HUES48 (cell line): Measurements from ENCODE around the gene EFCAB6.

Source experiments
- H3K27ac ChIP-seq: one replicate; pipeline ENCODE4 v1.7.0; 2013; ENCODE audit warnings: low read depth, low read length, inconsistent platforms
- H3K27me3 ChIP-seq: 2 replicates; pipeline ENCODE4 v1.6.1; 2013; ENCODE audit warnings: mild to moderate bottlenecking, low read length; ENCODE audit not compliant: control insufficient read depth, insufficient read depth
- H3K36me3 ChIP-seq: 2 replicates; pipeline ENCODE4 v1.6.1; 2013; ENCODE audit warnings: low read length; ENCODE audit not compliant: control insufficient read depth, insufficient read depth
- H3K4me1 ChIP-seq: 2 replicates; pipeline ENCODE4 v1.6.1; 2013; ENCODE audit warnings: mild to moderate bottlenecking, low read length; ENCODE audit not compliant: control insufficient read depth, insufficient read depth
- H3K4me3 ChIP-seq: 2 replicates; pipeline ENCODE4 v1.5.1; 2013; ENCODE audit warnings: mild to moderate bottlenecking, low read depth, low read length
- H3K9ac ChIP-seq: 2 replicates; pipeline ENCODE4 v1.6.1; 2013; ENCODE audit warnings: mild to moderate bottlenecking, low read depth, low read length, moderate library complexity
- H3K9me3 ChIP-seq: 2 replicates; pipeline ENCODE4 v1.6.1; 2013; ENCODE audit warnings: low read length; ENCODE audit not compliant: control insufficient read depth, insufficient read depth

Gene EFCAB6

GRCh38 chr22:43743131-43743530 lies 69.0 kb downstream of the EFCAB6 start:
- Histone ChIP-seq H3K27ac (no peak overlapping the region), H3K9me3 (no peaks in the 10 kb centered on the region), H3K27me3 (no peaks in the 10 kb centered on the region), H3K4me1 (peaks cover 6% of the 10 kb centered on the region), H3K9ac (no peak overlapping the region), H3K36me3 (no peaks in the 10 kb centered on the region), H3K4me3 (no peak overlapping the region)

GRCh38 chr22:43742154-43742950 lies 69.8 kb downstream of the EFCAB6 start:
- no peaks in the 10 kb centered on the region for H3K27me3 ChIP-seq

DNA sequence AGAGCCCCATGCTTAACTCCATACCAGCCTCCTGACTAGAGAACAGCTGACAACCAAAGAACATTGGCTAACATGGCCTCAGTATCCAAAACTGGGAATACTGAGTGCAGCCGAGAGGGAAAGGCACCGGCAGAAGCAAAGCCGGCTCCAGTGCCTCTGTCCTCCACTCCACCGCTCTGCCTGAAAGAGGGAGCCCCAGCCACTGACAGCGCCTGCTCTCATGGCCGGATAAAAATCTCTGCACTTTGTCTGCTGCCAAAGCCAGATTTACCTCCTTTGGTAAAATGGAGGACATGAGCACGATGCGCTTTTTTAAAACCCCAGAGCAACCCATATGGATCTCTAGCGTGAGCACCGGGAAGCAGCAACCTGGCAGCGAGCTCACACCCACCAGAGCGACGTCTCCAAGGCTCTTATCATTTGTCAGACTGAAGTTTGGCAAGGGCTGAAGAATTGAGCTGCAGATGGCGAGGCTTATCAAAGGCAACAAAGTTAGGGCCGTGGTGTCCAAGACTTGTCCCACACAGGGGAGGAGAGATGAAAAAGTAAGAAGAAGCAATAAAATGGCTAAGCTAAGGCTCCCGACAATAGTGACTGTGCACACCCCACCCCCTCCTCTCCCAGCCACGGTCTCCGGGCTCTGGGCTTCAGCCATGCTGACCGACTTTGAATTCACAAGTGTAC lies 71.4 kb downstream of the EFCAB6 start:
- H3K36me3 ChIP-seq, result no peaks in the 10 kb centered on the region
- H3K9me3 ChIP-seq, result no peaks in the 10 kb centered on the region
- H3K27me3 ChIP-seq, result no peaks in the 10 kb centered on the region
- H3K4me1 ChIP-seq, result peaks cover 6% of the 10 kb centered on the region
- no peak overlapping the region for H3K27ac ChIP-seq
- no peak overlapping the region for H3K9ac ChIP-seq
- no peak overlapping the region for H3K4me3 ChIP-seq

More at GRCh38 chr22:43742154-43742950, 69.8 kb downstream of the EFCAB6 start:
- peaks cover 6% of the 10 kb centered on the region for H3K4me1 ChIP-seq
- H3K36me3 ChIP-seq, result no peaks in the 10 kb centered on the region
- no peak overlapping the region for H3K4me3 ChIP-seq
- H3K9me3 ChIP-seq, result no peaks in the 10 kb centered on the region
- no peak overlapping the region for H3K27ac ChIP-seq
- no peak overlapping the region for H3K9ac ChIP-seq

DNA sequence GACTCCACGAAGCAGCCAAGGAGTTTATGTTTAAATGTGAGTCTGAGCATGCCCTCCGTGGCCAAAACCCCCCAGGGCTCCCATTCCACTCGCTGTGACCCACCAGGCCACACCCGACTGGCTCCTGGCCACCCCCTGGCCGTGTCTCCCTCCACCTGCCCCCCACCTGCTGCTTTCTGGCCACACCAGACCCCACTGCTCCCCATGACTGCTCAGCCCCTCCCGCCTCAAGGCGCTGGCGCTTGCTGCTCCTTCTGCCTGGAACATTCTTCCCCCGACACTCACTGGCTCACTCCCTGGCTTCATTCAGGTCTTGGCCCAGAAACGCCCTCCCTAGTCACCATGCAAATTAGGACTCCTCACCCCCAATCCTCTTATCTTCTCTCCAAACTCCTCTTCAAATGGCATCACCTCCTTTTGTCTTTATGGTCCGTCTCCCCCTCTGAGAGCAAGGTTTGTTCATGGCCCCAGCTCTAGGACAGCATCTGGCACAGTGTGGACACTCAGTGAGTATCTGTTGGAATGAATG lies 72.2 kb downstream of the EFCAB6 start:
- no peak overlapping the region for H3K4me3 ChIP-seq

DNA sequence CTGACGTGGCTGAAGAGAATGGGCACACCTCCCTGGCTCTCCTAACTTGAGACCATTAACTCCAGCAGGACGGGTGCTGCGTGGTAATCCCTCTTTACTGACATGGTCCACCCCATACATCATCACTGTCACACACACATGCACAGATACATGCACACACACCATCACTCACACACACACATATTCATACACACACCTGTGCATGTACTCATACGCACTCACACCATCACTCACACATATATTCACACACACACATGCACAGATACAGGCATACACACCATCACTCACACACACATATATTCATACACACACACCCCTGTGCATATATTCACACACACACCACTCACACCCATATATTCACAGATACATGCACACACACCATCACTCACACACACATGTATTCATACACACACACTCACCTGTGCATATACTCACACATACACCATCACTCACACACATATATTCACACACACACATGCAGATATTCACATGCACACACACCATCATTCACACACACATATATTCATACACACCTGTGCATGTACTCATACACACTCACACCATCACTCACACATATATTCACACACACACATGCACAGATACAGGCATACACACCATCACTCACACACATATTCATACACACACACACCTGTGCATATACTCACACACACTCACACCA lies 74.8 kb downstream of the EFCAB6 start:
- no peak overlapping the region for H3K9ac ChIP-seq
- peaks cover 6% of the 10 kb centered on the region for H3K4me1 ChIP-seq
- H3K36me3 ChIP-seq, result no peaks in the 10 kb centered on the region
- H3K27me3 ChIP-seq, result no peaks in the 10 kb centered on the region
- H3K9me3 ChIP-seq, result no peaks in the 10 kb centered on the region
- no peak overlapping the region for H3K4me3 ChIP-seq
- no peak overlapping the region for H3K27ac ChIP-seq

More for the DNA sequence above, 72.2 kb downstream of the EFCAB6 start:
- Histone ChIP-seq H3K27me3 (no peaks in the 10 kb centered on the region), H3K27ac (no peak overlapping the region), H3K4me1 (peaks cover 6% of the 10 kb centered on the region), H3K9me3 (no peaks in the 10 kb centered on the region), H3K9ac (no peak overlapping the region), H3K36me3 (no peaks in the 10 kb centered on the region)

- Histone ChIP-seq H3K4me1 (peaks cover 2% of the 10 kb centered on the region), H3K4me3 (no peak overlapping the region), H3K9ac (no peak overlapping the region), H3K36me3 (no peaks in the 10 kb centered on the region), H3K27ac (no peak overlapping the region), H3K9me3 (no peaks in the 10 kb centered on the region), H3K27me3 (no peaks in the 10 kb centered on the region)
Observed at GRCh38 chr22:43736651-43737050, 75.5 kb downstream of the EFCAB6 start.

- Histone ChIP-seq H3K27me3 (0 out of 2 replicates have a peak, but pooled peaks cover 3% of the 10 kb centered on the region), H3K27ac (no peak overlapping the region), H3K9me3 (no peaks in the 10 kb centered on the region)
Observed at GRCh38 chr22:43734370-43735150, 77.5 kb downstream of the EFCAB6 start.

DNA sequence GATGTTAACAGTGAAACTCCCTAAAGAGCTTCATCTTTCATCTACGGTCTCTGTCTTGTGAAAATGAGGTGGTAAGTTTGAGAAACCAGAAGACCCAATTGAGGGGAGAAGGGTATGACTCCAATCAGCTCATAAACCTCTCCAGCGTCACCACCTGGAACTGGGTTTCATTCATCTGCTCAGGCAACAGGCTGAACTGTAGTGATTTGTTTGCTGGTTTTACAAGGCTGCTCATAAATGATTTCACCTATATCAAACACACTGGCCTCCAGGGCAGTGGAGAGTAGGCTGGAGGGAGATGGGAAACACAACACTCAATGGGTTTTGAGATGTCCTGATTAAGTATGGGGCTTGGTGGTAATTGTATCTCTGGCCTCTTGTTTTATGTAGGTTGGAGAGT lies 79.0 kb downstream of the EFCAB6 start:
- no peak overlapping the region for H3K4me3 ChIP-seq
- H3K27ac ChIP-seq, result no peak overlapping the region
- no peaks in the 10 kb centered on the region for H3K36me3 ChIP-seq
- H3K9me3 ChIP-seq, result no peaks in the 10 kb centered on the region
- 0 out of 2 replicates have a peak, but pooled peaks cover 3% of the 10 kb centered on the region for H3K27me3 ChIP-seq
- no peaks in the 10 kb centered on the region for H3K4me1 ChIP-seq
- no peak overlapping the region for H3K9ac ChIP-seq

More at GRCh38 chr22:43734370-43735150, 77.5 kb downstream of the EFCAB6 start:
- H3K9ac ChIP-seq, result no peak overlapping the region
- no peaks in the 10 kb centered on the region for H3K36me3 ChIP-seq
- no peaks in the 10 kb centered on the region for H3K4me1 ChIP-seq
- no peak overlapping the region for H3K4me3 ChIP-seq

DNA sequence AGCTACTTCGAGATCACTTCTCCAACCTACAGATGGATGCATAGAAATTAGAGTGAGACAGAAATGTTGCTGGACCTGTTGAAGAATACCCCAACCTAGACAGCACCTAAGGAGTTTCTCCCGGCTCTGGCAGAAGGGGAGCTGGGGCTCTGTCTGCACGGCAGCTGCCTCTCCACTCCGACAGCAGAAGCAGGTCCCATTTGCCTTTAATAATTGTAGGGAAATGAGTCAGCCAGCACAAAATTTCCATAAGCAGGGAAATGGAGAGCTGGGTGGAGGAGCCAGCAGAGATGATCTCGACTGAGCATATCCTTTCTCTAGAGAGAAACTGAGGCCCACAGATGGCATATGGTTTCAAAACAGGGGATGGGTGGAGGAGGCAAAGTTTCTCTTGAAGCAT lies 80.1 kb downstream of the EFCAB6 start:
- H3K36me3 ChIP-seq, result no peaks in the 10 kb centered on the region
- no peak overlapping the region for H3K27ac ChIP-seq
- 0 out of 2 replicates have a peak, but pooled peaks cover 3% of the 10 kb centered on the region for H3K27me3 ChIP-seq

GRCh38 chr22:43726964-43727543 lies 85.1 kb downstream of the EFCAB6 start:
- Histone ChIP-seq H3K27me3 (0 out of 2 replicates have a peak, but pooled peaks cover 3% of the 10 kb centered on the region), H3K27ac (no peak overlapping the region), H3K9ac (no peak overlapping the region), H3K36me3 (no peaks in the 10 kb centered on the region), H3K9me3 (no peaks in the 10 kb centered on the region), H3K4me3 (no peak overlapping the region), H3K4me1 (peaks cover 23% of the 10 kb centered on the region)

More for the DNA sequence above, 80.1 kb downstream of the EFCAB6 start:
- no peaks in the 10 kb centered on the region for H3K4me1 ChIP-seq
- H3K4me3 ChIP-seq, result no peak overlapping the region
- H3K9ac ChIP-seq, result no peak overlapping the region
- H3K9me3 ChIP-seq, result no peaks in the 10 kb centered on the region
